ENCODE measurements around the gene CA14.
"Not testable (repeated sequence)": the region's sequence is repeated elsewhere in the genome, so short reads cannot be mapped to it uniquely, and the experiment has no call there.

Gene CA14

GRCh38 chr1:150235852-150236613, 21.5 kb upstream of the CA14 start, which contains the start of gene ANP32E:
TSS of gene ANP32E (minus strand) at chr1:150236112. CDS start at chr1:150235786, 326 bp downstream.
- peak; percentile 100 for DNase-seq (ENCODE audit: low spot score)

GRCh38 chr1:150236614-150237100, 20.9 kb upstream of the CA14 start:
- no peak for DNase-seq (ENCODE audit: low spot score)

- not testable (repeated sequence) for DNase-seq (ENCODE audit: low spot score)
Measured at GRCh38 chr1:150237176-150237575, 20.4 kb upstream of the CA14 start.

- DNase-seq (ENCODE audit: low spot score) = no peak
Measured at GRCh38 chr1:150237746-150238145, 19.8 kb upstream of the CA14 start.

- DNase-seq (ENCODE audit: low spot score) = no peak
Measured at GRCh38 chr1:150243003-150243402, 14.6 kb upstream of the CA14 start.

- no peak for DNase-seq (ENCODE audit: low spot score)
Measured at GRCh38 chr1:150249936-150250335, 7.6 kb upstream of the CA14 start.

- DNase-seq (ENCODE audit: low spot score) = no peak
Measured at GRCh38 chr1:150256198-150256553, 1.4 kb upstream of the CA14 start.

GRCh38 chr1:150256554-150257341, 826 bp upstream of the CA14 start:
- no peak for DNase-seq (ENCODE audit: low spot score)

- DNase-seq (ENCODE audit: low spot score) = peak; percentile 51
Measured at GRCh38 chr1:150259217-150259616, 1.6 kb downstream of the CA14 start.

- no peak for DNase-seq (ENCODE audit: low spot score)
Measured at GRCh38 chr1:150259758-150260669, 2.4 kb downstream of the CA14 start.

GRCh38 chr1:150261367-150261766, 3.8 kb downstream of the CA14 start:
- DNase-seq (ENCODE audit: low spot score) = no peak

GRCh38 chr1:150262388-150263320, 5.1 kb downstream of the CA14 start:
- no peak for DNase-seq (ENCODE audit: low spot score)

GRCh38 chr1:150263549-150263948, 6.0 kb downstream of the CA14 start:
- no peak for DNase-seq (ENCODE audit: low spot score)

- DNase-seq (ENCODE audit: low spot score) = no peak
Measured at GRCh38 chr1:150267896-150268295, 10.3 kb downstream of the CA14 start.

- DNase-seq (ENCODE audit: low spot score) = no peak
Measured at GRCh38 chr1:150268340-150268704, 10.7 kb downstream of the CA14 start.

- DNase-seq (ENCODE audit: low spot score) = peak; percentile 98
Measured at GRCh38 chr1:150268705-150269403, 11.3 kb downstream of the CA14 start, which contains the start of gene APH1A. TSS of gene APH1A (minus strand) at chr1:150269016. CDS start at chr1:150268810, 206 bp downstream.

GRCh38 chr1:150269451-150269850, 11.9 kb downstream of the CA14 start:
- DNase-seq (ENCODE audit: low spot score) = no peak

GRCh38 chr1:150271291-150271959, 13.9 kb downstream of the CA14 start:
- no peak for DNase-seq (ENCODE audit: low spot score)

- DNase-seq (ENCODE audit: low spot score) = no peak
Measured at GRCh38 chr1:150273311-150273710, 15.7 kb downstream of the CA14 start.

Measured in COLO829 (cell line).